HepG2 (cell line): ENCODE results near the gene VRK3. TPM values are rescaled to one million over a fixed set of nuclear protein-coding genes. Genes with fewer than 3 reads are reported as not detected.

ENCODE experiments used
- ATAC-seq: fragments of 200-7000 bp; cut with Tn5 transposase; 3 replicates; pipeline ENCODE4 v1.9.1; 2020; ENCODE audit warnings: mild to moderate bottlenecking, moderate library complexity
- BruUV-seq: library from RNA; stranded (reverse); fragments of 400-500 nt; replicated peaks from 2 replicates; lab custom pipeline; 2021; lab: Mats Ljungman, UMichigan
- CTCF ChIA-PET: fragments of 300-600 bp; formaldehyde crosslinking; extraction: SDS; loops from one replicate; lab custom pipeline; 2021; ENCODE audit warnings: low total read pairs, inconsistent platforms, low intra/inter-chr PET ratio; lab: Yijun Ruan, JAX
- POLR2A ChIA-PET: fragments of 350-600 bp; sonication (Branson Sonifier 250); formaldehyde crosslinking; loops from one replicate; lab custom pipeline; 2020; ENCODE audit warnings: antibody characterized with exemption, inconsistent platforms; lab: Yijun Ruan, JAX
- DNase-seq: peaks from one replicate; pipeline ENCODE4 v3.0.0-alpha.2; 2015; ENCODE audit warnings: low spot score
- FAIRE-seq: peaks from 3 replicates; lab custom pipeline; 2011; peaks lifted over from hg19 to GRCh38; lab: Jason Lieb, UNC
- H2AFZ ChIP-seq: one replicate; pipeline ENCODE4 v1.6.1; 2011; ENCODE audit warnings: low read length, inconsistent platforms
- H3K27ac ChIP-seq: fragments of 300-600 bp; 3 replicates; pipeline ENCODE4 v1.8.0; 2011; ENCODE audit warnings: mixed run types, mild to moderate bottlenecking, mixed read lengths, low read length, inconsistent platforms; ENCODE audit not compliant: insufficient read depth; ENCODE audit errors: extremely low read length
- H3K27me3 ChIP-seq, 2 experiments: fragments of 200-600 bp in 1 of 2; 2 replicates in 1 of 2; 3 replicates in 1 of 2; pipeline versions ENCODE4 v1.6.0 to v1.8.0; 2011; ENCODE audit warnings: low read length in 2 of 2, mild to moderate bottlenecking in 2 of 2, moderate library complexity in 2 of 2, inconsistent platforms in 1 of 2; ENCODE audit not compliant: insufficient read depth in 2 of 2, control insufficient read depth in 1 of 2
- H3K36me3 ChIP-seq, 2 experiments: fragments of 200-600 bp in 1 of 2; replicated peaks in 1 of 2; 2 replicates in 1 of 2; 3 replicates in 1 of 2; pipeline versions ENCODE4 v1.5.1 to v1.8.0; 2011; ENCODE audit warnings: low read length in 2 of 2, inconsistent platforms in 1 of 2; ENCODE audit not compliant: insufficient read depth in 2 of 2, control insufficient read depth in 1 of 2
- H3K4me1 ChIP-seq: 2 replicates; pipeline ENCODE4 v1.5.1; 2012; ENCODE audit warnings: low read length, inconsistent platforms; ENCODE audit not compliant: insufficient read depth
- H3K4me2 ChIP-seq: 2 replicates; pipeline ENCODE4 v1.6.0; 2011; ENCODE audit warnings: low read depth, low read length, inconsistent platforms
- H3K4me3 ChIP-seq, 3 experiments: fragments of 200-600 bp in 1 of 3; sonication (generic), shearing (Covaris generic) in 1 of 3; replicated peaks in 1 of 3; 2 replicates each; pipeline ENCODE4 v1.5.1; 2011 to 2016; ENCODE audit warnings: low read length in 3 of 3, inconsistent platforms in 2 of 3, low read depth in 2 of 3, mild to moderate bottlenecking in 2 of 3, control low read depth in 1 of 3, mixed read lengths in 1 of 3; ENCODE audit not compliant: insufficient read depth in 1 of 3
- H3K79me2 ChIP-seq: one replicate; pipeline ENCODE4 v1.6.1; 2011; ENCODE audit warnings: low read length, inconsistent platforms; ENCODE audit not compliant: insufficient read depth
- H3K9ac ChIP-seq: 2 replicates; pipeline ENCODE4 v1.6.0; 2011; ENCODE audit warnings: mild to moderate bottlenecking, low read depth, low read length, inconsistent platforms; ENCODE audit not compliant: insufficient read depth
- H3K9me3 ChIP-seq: 2 replicates; pipeline ENCODE4 v1.5.1; 2012; ENCODE audit warnings: mild to moderate bottlenecking, low read length
- H4K20me1 ChIP-seq: 2 replicates; pipeline ENCODE4 v1.6.0; 2011; ENCODE audit warnings: inconsistent platforms, mild to moderate bottlenecking, low read length, moderate library complexity; ENCODE audit not compliant: insufficient read depth
- AHDC1 ChIP-seq: sonication (generic); formaldehyde crosslinking; IDR thresholded peaks from 2 replicates; pipeline ENCODE4 v1.5.1; 2020; ENCODE audit warnings: mild to moderate bottlenecking, missing genetic modification reagents, borderline replicate concordance
- ARNTL ChIP-seq: sonication (generic); formaldehyde crosslinking; IDR thresholded peaks from 2 replicates; pipeline ENCODE4 v1.4.0; 2020; ENCODE audit warnings: mild to moderate bottlenecking, missing genetic modification reagents
- FOXA1 ChIP-seq, 2 experiments: fragments of 450-650 bp in 1 of 2; sonication (generic) in 1 of 2; formaldehyde crosslinking in 1 of 2; IDR thresholded peaks; 2 replicates each; pipeline versions ENCODE4 v1.4.0 to v1.6.1; 2016 to 2020; ENCODE audit warnings: missing genetic modification reagents in 1 of 2
- JUN ChIP-seq: sonication (generic); formaldehyde crosslinking; IDR thresholded peaks from 2 replicates; pipeline ENCODE4 v1.4.0; 2020; ENCODE audit warnings: mild to moderate bottlenecking, missing genetic modification reagents
- KLF13 ChIP-seq: sonication (generic); formaldehyde crosslinking; IDR thresholded peaks from 2 replicates; pipeline ENCODE4 v1.4.0; 2020; ENCODE audit warnings: mild to moderate bottlenecking, missing genetic modification reagents
- KMT2B ChIP-seq: IDR thresholded peaks from 2 replicates; pipeline ENCODE4 v1.6.1; 2016; ENCODE audit warnings: missing genetic modification reagents, missing compliant biosample characterization
- MEIS1 ChIP-seq: sonication (generic); formaldehyde crosslinking; IDR thresholded peaks from 2 replicates; pipeline ENCODE4 v1.9.0; 2021; ENCODE audit warnings: mild to moderate bottlenecking, missing genetic modification reagents, moderate library complexity, borderline replicate concordance
- REXO4 ChIP-seq: sonication (generic); formaldehyde crosslinking; IDR thresholded peaks from 2 replicates; pipeline ENCODE4 v1.8.0; 2022; ENCODE audit warnings: missing genetic modification reagents, mild to moderate bottlenecking, borderline replicate concordance
- ZNF790 ChIP-seq: sonication (generic); formaldehyde crosslinking; IDR thresholded peaks from 2 replicates; pipeline ENCODE4 v1.8.0; 2022; ENCODE audit warnings: missing genetic modification reagents, mild to moderate bottlenecking, borderline replicate concordance
- WGBS: methylation state at CpG from one replicate; pipeline ENCODE4 v1.1.6; 2017; ENCODE audit warnings: low lambda C conversion rate; 5-methylcytosine and 5-hydroxymethylcytosine counted together
- in situ Hi-C: cut with HindIII; loops from 2 replicates; pipeline ENCODE4 v1.10.0; 2017; ENCODE audit warnings: low pct_unique_long_range_greater_than_20kb; ENCODE audit not compliant: extremely low pct_ligation_motif_present
- intact Hi-C: fragments of 100-400 bp; cut with micrococcal nuclease; formaldehyde crosslinking; loops from one replicate; pipeline ENCODE4 v1.10.0; 2022; ENCODE audit not compliant: unreplicated experiment
- polyA plus RNA-seq, 8 experiments: library from polyadenylated mRNA; depleted of rRNA in 3 of 8; stranded (reverse) in 7 of 8; unstranded in 1 of 8; fragments of >200 nt; fragmentation: Illumina TruSeq in 4 of 8; extraction: Trizol in 4 of 8; gene quantifications; 2 replicates each; pipeline versions ENCODE4 v1.2.1 to v1.2.3, GENCODE V29; 2011 to 2016; ENCODE audit warnings: low read depth in 4 of 8, missing spikeins in 1 of 8, mixed read lengths in 1 of 8; ENCODE audit not compliant: insufficient read depth in 1 of 8
- total RNA-seq, 5 experiments: library from RNA; depleted of rRNA; stranded (reverse); fragments of >200 nt; fragmentation: Illumina TruSeq; extraction: Trizol; gene quantifications; 2 replicates each; pipeline ENCODE4 v1.2.3, GENCODE V29; 2016; ENCODE audit warnings: low read depth in 1 of 5
- TF ChIP-seq, protein P1 (sequence below): sonication (generic); formaldehyde crosslinking; conservative IDR thresholded peaks from 2 replicates; pipeline ENCODE4 v1.8.0; 2022; ENCODE audit warnings: low read depth, missing genetic modification reagents
- TF ChIP-seq, protein P2 (sequence below): sonication (generic); formaldehyde crosslinking; IDR thresholded peaks from 2 replicates; pipeline ENCODE4 v1.5.0; 2020; ENCODE audit warnings: mild to moderate bottlenecking, missing genetic modification reagents, moderate library complexity
- TF ChIP-seq, protein P3 (sequence below): sonication (generic); formaldehyde crosslinking; IDR thresholded peaks from 2 replicates; pipeline ENCODE4 v1.5.0; 2020; ENCODE audit warnings: missing genetic modification reagents, mild to moderate bottlenecking, borderline replicate concordance

Gene VRK3
- total and polyA plus RNA-seq, 2 of the 13 experiments (the other 11 are each of a cell fraction or from before 2014, with no cell fraction given), result 23.8 to 28.3 TPM

DNA sequence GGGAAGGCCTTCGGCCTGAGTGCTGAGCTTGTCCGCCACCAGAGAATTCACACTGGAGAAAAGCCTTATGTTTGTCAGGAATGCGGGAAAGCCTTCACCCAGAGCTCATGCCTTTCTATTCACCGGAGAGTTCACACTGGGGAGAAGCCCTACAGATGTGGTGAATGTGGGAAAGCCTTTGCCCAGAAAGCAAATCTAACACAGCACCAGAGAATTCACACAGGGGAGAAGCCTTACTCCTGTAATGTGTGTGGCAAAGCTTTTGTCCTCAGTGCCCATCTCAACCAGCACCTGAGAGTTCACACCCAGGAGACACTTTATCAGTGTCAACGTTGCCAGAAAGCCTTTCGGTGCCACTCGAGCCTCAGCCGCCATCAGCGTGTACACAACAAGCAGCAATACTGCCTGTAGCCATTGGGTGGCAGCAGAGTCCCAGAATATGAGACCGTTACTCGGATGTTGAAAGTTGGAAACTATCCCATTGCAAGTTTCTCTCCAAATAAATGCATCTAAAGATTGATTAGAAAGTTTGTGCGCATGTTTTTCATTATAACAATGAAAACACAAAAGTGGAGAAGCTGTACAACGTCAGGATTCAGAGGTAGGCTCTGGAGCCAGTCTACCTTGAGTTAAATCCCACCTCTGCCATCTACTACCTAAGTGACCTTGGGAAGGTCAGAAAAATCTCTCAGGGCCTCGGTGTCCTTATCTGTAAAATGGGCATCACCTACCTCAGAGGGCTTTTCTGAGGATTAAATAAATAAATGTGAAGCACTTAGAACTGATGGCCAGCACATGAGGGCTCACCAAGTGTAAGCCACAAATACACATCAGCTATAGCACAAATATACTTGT lies 21.7 kb upstream of the VRK3 start:
- Histone ChIP-seq H3K4me3 (no peak overlapping the region), H3K9me3 (no peaks in the 10 kb centered on the region), H3K4me1 (no peaks in the 10 kb centered on the region), H3K27me3 (no peaks in the 10 kb centered on the region), H3K27ac (no peak overlapping the region), H4K20me1 (no peaks in the 10 kb centered on the region), H3K9ac (no peak overlapping the region), H3K4me2 (no peak overlapping the region), H3K36me3 (peaks cover 25 to 45% of the 10 kb centered on the region in 2 experiments), H3K79me2 (no peaks in the 10 kb centered on the region), H2AFZ (no peak overlapping the region)
- no TSS peak for BruUV-seq
- ChIA-PET CTCF (no interaction called here), POLR2A (no interaction called here)
- intact Hi-C loops (no loop called here), in situ Hi-C loops (no loop called here)
- ATAC-seq (peak; percentile 73), FAIRE-seq (peak; percentile 50), DNase-seq (peak; percentile 60)
- 43% methylated on average over 14 of the region's 14 CpGs for WGBS
- TF ChIP-seq KMT2B (CRISPR knock-in tag) (no peak), REXO4 (CRISPR knock-in tag) (no peak), AHDC1 (CRISPR knock-in tag) (no peak), MEIS1 (CRISPR knock-in tag) (no peak), KLF13 (no peak), FOXA1 (IDR thresholded peaks at IDR 0.05) (no peak), FOXA1 (CRISPR knock-in tag; IDR thresholded peaks at IDR 0.05) (peak; percentile 86), ARNTL (no peak), JUN (CRISPR knock-in tag) (no peak), ZNF790 (CRISPR knock-in tag) (no peak)
- TF ChIP-seq, protein P1, sequence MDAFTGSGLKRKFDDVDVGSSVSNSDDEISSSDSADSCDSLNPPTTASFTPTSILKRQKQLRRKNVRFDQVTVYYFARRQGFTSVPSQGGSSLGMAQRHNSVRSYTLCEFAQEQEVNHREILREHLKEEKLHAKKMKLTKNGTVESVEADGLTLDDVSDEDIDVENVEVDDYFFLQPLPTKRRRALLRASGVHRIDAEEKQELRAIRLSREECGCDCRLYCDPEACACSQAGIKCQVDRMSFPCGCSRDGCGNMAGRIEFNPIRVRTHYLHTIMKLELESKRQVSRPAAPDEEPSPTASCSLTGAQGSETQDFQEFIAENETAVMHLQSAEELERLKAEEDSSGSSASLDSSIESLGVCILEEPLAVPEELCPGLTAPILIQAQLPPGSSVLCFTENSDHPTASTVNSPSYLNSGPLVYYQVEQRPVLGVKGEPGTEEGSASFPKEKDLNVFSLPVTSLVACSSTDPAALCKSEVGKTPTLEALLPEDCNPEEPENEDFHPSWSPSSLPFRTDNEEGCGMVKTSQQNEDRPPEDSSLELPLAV (CRISPR knock-in tag), result no peak
- TF ChIP-seq, protein P2, sequence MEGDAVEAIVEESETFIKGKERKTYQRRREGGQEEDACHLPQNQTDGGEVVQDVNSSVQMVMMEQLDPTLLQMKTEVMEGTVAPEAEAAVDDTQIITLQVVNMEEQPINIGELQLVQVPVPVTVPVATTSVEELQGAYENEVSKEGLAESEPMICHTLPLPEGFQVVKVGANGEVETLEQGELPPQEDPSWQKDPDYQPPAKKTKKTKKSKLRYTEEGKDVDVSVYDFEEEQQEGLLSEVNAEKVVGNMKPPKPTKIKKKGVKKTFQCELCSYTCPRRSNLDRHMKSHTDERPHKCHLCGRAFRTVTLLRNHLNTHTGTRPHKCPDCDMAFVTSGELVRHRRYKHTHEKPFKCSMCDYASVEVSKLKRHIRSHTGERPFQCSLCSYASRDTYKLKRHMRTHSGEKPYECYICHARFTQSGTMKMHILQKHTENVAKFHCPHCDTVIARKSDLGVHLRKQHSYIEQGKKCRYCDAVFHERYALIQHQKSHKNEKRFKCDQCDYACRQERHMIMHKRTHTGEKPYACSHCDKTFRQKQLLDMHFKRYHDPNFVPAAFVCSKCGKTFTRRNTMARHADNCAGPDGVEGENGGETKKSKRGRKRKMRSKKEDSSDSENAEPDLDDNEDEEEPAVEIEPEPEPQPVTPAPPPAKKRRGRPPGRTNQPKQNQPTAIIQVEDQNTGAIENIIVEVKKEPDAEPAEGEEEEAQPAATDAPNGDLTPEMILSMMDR (CRISPR knock-in tag), result peak; percentile 93
- TF ChIP-seq, protein P3, sequence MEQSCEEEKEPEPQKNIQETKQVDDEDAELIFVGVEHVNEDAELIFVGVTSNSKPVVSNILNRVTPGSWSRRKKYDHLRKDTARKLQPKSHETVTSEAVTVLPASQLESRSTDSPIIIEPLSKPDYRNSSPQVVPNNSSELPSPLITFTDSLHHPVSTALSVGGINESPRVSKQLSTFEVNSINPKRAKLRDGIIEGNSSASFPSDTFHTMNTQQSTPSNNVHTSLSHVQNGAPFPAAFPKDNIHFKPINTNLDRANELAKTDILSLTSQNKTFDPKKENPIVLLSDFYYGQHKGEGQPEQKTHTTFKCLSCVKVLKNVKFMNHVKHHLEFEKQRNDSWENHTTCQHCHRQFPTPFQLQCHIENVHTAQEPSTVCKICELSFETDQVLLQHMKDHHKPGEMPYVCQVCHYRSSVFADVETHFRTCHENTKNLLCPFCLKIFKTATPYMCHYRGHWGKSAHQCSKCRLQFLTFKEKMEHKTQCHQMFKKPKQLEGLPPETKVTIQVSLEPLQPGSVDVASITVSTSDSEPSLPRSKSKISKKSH (CRISPR knock-in tag), result no peak
